ENCODE results near the gene ZBTB22.

ZBTB22 gene

DNA sequence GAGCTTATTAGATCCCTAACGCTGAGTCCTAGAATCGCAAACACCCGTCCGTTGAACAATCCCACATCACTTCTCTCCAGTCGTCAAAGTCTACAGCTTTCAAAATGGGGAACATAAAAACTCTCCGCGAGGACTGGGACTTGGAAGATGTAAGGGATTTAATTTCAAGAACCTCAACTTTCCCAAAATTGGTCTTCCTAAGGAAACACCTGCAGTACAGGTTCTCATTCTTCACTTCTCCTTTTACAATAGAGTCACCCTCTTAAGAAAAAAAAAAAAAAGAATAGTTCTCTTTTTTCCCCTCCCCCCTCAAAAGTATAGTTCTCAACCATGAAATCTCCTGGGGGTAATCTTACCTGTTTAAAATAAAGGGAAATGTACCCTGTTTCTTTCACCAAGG lies 6.6 kb upstream of the ZBTB22 start:
- DNase-seq = no peak

DNA sequence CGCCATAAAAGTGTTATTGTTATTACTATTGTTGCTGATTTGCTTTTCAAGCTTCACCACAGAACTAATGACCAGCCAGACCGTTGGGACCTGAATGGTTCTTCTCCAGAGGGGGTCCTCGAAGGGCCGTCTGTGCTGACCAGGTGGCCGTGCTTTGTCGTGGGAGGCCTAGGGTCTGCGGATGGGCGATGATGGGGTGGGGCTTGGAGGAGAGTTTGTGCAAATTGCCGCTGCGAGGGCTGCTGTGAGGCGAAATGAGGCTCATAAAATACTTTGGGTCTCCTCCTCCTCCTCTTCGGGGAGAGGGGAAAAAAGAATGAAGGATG lies 6.0 kb upstream of the ZBTB22 start:
- DNase-seq = no peak

DNA sequence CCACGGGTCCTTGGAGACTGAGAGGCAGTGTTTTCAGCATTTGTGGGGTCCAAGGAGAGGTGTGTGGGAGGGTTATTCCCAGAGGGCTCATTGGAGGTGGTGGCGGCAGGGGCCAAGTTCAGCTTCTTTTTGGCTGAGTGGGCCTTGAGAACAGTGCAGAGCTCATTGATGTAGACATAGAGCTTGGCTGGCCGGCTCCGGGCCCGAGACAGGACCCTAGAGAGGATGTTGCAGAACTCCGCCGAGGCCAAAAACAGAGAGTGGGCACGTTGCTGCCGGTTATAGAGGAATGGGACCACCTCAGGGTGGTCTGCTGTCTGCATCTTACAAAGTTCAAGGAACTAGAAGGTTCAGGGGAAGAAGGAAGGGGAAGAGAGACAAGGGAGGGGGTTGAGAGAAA lies 3.7 kb upstream of the ZBTB22 start:
- no peak for DNase-seq

DNA sequence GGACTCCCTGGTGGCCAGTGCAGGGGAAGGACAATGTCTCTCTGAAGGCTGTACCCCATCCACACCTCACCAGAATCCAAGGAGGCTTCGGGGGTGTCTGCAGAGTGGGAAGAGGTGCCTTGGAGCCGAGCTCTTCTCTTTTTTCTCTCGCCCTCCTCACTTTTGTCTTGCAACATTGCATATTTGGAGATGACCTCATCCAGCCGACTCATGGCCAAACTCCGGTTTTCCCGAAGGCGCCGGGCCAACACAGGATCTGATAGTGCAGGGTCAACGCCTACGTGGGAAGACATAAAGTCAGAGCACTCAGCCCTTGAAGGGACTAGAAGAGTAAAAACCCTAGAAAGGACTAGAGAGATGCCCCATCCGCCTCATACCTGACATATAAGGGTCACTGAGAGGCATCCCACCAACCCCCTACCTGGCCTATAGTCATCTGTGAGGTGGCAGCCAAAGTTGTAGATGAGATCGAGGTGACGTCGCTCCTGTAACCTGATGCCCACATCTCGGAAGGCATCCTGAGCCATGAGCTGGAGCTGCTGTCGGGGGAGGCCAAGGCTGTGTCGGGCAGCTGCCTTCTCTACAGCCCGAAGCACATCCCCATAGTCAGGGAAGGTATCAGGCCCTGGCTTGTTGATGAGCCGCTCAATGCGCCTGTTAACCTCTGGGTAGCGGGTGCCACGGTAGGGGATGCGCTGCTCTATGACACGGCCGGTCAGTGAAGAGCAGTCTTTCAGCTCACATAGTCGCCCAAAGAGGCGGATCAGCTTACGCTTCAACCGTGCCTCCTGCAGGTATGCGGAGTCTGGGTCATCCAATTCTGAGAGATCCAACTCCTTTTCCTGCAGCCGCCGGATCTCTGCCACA lies 3.0 kb upstream of the ZBTB22 start:
- no peak for DNase-seq

DNA sequence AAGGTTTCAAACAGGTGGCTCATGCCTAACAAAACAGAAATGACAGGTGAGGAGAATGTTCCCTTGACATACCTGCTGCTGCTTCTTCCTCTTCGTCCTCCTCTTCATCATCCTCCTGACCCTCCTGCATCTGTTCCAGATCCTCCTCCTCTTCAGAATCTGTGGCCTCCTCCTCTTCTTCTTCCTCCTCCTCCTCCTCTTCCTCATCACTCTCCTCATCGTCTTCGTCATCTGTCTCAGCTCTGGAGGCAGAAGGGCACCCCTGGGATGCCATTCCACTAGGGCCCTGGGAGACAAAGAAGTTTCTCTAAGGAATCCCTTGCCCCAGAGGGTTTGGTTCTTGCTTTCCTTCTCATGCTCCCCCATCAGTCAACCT lies 2.4 kb upstream of the ZBTB22 start:
- DNase-seq = no peak

DNA sequence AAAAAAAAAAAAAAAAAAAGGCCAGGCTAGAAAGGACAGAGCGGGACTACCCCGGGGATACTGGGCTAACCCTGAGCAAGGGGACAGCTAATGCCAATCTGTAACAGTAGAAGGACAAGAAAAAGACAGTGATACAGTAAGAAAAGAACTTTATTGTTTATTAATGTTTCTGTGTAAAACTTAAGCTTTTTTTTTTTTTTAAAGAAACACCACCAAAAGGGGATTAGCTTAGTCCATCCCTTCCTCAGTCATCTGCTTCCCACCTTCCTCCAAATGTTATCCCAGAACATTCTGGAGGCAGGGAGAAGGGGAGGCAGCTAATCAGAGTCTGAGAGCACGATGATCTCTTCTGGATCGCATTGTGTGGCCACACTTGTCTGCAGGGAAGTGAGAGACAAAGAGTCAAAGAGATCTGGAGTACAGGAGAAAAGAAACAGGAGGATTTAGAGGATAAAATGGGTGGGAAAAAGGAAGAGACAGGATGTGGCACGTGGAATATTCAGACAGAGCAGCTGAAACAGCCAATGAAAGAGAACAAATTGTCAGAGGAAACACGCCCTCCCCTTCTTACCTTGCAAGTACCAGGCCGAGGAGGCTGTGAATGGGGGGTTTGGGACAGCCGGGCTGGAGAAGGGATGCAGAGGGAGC lies 1.0 kb upstream of the ZBTB22 start:
- no peak for DNase-seq

DNA sequence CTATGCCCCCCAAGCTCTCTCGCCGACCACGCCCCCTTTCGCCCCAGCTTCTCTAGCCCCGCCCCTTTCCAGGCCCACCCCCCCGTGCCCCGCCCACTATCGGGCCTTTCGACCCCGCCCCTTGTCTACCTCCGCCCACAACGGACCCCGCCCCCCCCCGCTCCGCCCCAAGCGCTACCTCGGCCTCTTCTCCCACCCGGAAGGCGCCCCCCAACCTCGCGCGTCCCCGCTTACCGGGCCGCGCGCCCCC lies 200 bp downstream of the ZBTB22 start:
- no peak for DNase-seq

DNA sequence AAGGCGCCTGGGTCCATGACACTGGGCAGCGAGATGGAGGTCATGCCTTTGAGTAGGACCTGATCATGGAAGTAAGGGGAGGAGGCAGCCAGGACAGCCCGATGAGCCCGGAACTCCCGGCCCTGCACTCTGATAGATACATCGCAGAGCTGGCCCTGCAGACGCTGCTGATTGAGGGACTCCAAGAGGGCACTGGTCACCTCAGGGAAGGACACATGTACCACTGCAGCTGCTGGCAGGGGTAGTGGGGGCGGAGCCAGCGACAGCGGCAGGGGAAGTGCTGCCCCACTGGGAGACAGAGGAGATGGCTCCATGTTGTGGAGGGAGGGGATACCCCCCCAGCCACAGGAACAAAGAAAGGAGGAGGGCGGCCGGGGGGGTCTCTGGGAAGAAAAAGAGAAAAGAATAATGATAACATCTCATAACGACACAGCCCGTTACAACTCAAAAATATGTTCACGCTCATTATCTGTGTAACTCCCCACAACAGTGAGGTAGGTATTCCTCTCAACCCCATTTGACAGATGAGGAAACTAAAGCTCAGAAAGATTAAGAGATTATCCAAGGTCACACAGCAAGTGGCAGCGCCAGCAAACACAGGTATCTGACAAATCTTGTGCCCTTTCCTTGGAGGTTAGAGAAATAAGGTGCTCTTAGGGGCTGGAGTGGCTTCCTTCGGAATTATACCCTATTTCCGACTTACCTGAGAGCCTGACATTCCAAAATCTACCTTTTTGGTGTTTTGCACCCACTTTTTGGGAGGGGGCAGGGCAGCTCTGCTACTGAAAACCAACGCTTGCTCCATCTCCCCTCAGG lies 733 bp downstream of the ZBTB22 start:
- DNase-seq = peak; percentile 44

DNA sequence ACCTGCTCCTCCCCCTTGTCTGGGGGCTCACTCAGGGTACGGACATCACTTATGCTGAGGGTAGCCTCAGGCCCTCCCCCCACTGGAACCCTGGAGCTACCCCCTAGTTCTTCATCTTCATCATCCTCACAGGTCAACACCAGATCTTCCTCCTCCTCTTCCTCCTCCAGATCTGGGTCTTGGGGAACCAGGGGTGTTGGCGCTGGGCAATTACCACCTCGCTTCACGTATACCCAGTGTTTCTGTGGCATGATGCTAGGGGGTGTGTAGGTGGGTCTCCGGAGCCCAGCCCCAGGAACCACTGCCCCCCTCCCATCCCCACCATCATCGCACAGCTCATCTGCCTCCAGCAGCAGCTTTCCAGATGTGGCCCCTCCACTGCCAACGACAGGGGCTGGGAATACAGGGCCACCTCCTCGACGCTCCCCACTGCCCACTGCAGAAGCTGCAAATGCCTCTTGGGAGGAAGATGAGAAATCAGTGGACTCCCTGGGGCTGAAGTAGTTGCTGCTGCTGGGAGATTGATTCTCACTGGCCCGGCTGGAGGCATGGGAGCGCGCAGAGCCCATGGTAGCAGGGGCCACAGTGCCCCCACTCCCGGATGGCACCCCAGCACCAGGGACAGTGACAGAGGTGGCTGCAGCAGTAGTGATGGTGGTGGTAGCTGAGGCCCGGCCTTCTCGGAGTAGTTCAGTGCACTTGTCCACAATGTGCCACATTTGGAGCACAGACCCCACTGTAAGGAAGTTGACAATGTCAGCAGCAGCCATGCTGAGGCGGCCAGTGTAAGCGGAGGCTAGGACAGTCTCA lies 1.5 kb downstream of the ZBTB22 start:
- DNase-seq = no peak

DNA sequence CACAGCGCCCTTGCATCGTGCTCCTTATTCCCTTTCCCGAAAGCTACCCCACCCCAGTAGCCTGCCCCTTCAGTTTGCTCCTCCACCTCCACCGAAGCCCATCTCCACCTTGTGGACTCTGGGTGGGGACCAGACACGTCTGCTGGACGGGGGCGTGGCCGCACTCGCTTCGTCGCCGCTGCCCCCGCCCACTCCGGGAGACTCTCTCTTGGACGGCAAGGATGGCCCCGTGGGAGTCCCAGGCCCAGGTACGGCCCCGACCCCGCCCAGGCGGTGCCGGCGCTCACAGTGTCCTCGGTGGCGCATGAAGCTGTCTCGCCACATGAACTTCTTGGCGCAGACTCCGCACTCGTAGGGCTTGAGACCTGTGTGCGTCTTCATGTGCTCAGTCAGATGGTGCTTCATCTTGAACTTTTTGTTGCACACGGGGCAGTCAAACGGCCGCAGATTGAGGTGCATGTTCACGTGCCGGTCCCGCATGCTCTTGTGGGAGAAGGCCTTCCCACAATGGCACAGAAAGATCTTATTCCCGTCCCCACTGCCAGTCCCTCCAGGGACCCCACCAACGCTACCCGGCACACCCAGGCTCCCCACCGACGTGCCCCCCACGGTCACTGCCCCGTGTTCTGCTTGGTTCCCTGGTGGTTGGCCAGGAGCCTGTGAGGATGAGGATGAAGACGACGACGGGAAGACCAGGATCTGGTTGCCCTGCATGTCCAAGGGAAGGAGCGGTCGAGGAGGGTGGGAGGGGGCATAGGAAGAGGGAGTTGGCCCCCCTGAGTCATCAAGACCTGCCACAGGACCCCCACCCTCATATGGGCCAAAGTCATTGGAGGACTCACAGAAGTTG lies 2.4 kb downstream of the ZBTB22 start:
- DNase-seq = no peak

DNA sequence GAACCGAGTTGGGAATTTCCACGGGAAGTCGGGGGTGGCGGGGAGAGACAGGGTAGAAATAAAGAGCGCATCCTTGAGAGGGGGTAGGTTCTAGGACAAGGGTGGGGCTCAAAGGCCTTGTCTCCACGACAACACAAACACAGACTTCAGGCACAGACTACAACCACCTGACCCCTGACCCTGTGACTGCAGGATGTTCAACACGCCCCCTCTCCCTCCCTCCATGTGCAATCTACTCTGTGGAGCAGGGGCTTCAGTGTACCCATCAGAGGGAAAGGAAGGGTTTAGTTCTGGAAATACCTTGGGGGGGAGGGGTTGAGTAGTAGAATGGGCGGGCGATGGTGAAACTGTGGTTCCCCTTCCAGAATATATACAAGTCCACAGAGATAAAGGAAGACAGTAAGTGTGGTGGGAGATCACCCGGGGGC lies 3.0 kb downstream of the ZBTB22 start:
- peak; percentile 92 for DNase-seq

DNA sequence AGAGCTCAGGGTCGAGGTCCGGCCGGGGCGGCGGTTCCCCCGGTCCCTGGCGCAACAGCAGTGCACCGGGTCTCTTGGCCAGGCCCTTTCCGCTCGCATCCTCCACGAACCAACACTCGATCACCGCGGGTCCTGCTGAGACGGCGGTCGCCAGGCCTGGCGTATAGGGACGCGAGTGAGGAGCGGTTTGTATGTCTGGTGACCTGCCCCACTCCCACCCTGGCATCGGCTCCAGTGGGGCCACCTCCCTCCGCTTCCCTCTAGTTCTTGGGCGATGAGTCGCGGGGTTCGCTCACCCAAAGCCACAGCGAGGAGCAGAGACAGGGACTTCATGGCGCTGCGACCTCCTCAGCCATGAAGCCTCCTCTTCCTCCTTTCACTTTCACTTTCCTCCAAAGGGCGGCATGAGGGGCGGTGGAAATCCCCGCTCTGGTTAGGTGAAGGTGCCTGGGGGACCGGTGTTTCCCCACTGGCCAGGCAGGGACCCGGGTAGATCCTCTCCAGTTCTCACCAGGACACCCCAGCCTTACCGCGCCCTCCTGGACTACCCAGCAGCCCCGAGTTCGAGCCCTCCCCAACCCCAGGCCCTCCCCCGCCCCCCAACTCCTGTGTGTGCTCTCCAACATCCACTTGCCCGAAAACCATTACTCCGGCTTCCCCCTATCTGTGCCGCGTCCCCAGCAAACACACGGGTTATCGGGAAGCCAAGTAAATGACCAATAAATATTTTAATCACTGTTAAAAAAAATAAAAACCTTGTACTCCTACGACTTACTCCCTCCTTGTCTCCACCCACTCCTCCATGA lies 3.6 kb downstream of the ZBTB22 start, which contains the start of gene TAPBP:
TAPBP (minus strand) TSS at position 370 of the 806 bp plus-strand sequence; CDS start at position 333, 37 bp downstream.
- peak; percentile 95 for DNase-seq

DNA sequence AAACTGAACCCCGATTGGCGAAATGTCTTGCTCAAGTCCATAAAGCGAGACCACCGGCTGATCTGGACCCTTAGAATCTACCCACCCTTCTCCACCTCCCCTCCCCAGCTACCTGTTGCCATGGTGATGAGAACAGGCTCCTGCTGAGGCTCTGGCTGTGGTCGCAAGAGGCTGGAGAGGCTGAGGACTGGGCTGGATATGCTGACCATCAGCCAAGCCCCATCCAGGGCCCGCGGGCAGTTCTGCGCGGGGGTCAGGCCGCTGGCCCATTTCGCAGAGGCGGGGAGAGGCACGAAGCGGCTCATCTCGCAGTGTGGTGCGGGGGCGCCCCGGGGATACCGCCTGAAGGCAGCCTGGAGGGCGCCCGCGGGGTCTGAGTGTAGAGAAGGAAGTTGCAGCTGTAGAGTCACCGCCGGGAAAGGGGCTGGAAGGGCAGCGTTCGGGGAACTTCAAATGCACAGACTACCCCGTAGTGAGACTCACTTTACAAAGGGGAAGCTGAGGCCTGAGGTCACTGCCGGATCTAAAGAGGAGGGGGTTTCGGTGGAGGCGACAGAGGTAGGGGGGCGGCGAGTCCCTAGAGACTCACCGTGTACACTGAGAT lies 4.3 kb downstream of the ZBTB22 start:
- peak; percentile 44 for DNase-seq

DNA sequence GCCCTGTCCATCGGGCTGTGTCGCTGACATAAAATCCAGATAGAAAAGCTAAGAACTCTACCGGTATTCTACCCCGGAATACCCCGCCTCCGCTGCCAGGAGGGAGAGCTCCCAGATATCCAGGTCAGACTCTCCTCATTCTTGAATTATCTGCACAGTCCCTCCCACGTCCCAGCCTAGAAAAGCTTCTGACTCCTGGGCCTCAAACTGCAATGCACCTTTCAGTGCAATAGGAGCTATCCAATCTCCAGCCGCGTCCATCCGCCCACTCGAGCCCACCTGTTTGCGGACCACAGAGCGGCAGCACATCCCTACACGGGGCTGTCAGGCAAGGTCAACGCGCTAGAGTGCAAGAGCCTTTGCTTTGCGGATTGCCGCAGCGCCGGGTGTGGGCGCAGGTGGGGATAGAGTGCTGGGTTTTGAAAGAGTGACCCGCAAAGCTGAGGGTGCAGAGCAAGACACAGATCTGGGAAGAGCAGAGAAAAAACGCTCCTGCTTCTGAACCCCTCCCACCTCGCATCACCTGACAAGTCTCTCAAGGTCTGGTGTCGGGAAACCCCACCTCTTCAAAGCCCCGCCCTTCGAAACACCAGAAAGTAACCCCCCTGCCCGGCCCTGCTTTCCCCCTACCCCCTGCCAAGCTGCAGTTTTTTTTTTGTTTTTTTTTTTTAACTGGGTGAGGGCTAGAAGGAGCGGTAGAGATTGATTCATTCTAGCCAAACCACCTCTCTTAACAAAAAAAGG lies 5.0 kb downstream of the ZBTB22 start:
- DNase-seq = peak; percentile 95

DNA sequence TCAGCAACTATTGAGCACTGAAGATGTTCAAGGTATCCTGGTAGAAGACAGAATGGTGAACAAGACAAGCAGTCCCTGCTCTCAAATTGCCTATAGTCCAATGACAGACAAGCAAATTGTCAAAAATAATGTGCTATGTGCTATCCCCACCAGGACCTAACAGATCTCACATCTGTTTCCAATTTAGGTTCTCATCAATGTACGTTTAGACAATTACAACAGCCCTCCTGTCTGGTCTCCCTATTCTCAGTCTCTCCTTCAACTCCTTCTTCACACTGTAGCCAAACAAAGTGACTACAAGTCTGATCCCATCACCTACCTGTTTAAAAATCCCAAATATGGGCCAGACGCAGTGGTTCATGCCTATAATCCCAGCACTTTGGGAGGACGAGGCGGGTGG lies 11.2 kb downstream of the ZBTB22 start:
- DNase-seq = no peak

DNA sequence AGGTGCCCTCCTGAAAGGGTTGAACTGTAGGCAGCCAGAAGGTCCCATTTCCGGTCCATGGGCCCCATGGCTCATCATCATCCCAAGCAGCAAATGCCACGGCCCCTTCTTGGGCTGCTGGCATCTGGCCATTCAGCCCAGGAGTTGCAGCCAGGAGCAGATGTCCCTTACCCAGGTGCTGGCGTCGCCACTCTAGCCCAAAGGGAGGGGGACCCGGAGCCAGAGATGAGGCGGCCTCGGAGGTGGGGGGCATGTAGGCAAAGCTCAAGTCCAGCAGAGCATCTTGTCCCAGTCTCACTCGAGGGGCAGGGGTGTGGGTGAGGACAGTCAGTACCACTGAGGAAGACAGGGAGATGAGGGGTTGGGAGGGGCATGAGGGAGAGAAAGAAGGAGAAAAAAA lies 12.5 kb downstream of the ZBTB22 start:
- no peak for DNase-seq

DNA sequence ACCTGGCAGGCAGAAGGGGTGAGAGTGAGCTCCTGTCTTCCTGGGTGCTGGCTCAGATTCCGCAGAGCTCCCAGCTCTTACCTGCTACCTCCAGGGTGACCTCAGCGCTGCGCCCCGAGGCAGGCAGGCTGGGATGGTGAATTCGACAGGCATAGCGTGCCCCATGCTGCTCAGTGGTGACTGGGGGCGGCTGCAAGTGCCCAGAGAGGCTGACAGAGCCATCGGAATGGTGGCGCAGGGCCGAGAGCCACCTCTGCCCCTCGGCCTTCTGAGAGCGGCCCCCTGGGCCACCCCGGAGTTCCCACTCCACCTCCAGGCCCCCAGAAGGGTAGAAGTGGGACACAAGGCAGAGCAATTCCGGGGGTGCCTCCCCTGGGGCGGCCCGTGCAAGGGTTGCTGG lies 13.3 kb downstream of the ZBTB22 start:
- no peak for DNase-seq

DNA sequence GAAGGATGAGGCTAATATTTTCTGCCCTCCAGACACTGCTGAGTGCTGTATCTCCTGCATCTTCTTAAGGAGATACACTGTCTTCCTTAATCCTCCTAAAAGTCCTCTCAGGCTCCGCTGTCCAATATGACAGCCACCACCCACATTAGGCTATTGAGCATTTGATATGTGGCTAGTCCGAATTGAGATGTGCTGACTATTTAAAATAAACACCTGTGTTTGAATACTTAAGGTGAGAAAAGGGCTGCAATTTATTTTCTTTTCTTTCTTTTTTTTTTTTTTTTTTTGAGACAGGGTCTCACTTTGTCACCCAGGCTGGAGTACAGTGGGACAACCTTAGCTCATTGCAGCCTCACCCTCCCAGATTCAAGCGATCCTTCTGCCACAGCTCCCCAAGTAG lies 15.7 kb downstream of the ZBTB22 start:
- no peak for DNase-seq

DNA sequence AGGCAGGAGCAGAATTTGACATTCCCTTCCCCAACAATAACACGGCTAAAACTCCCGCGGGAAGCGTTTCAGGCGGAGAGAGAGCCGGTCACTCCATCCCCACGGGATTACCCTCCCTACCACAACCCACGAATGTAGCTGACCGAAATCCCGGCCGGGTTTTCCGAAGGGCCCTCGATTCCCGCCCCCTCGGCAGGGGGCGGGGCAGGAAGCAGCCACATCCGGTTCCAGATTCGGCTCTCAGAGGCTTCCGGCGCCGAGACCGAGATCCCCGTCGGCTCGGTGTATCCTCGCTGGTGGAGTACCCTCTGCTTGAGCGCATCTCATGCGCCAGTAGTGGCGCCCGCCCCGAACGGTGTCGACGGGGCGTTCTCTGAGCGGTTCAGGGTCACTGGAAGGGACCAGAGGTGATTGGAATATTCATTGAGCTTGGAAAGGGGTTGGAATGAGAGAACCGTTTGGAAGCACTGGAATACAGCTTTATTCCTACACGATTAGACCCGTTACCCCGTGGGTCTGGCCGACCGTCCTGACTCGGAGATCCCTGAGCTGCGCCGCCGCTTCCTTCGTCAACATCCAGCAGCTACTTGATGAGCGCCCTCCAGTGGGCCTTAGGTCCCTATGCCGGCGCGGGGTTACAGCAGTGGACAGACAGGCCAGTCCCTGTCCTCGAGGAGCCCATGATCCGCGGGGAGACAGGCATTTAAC lies 18.2 kb downstream of the ZBTB22 start:
- DNase-seq = peak; percentile 95
